ENCODE results near the gene ATXN2.
A peak's percentile ranks its signal among the peaks of the same experiment; 100 is the strongest.
"Not testable (repeated sequence)": the region's sequence is repeated elsewhere in the genome, so short reads cannot be mapped to it uniquely, and the experiment has no call there.

Gene ATXN2

DNA sequence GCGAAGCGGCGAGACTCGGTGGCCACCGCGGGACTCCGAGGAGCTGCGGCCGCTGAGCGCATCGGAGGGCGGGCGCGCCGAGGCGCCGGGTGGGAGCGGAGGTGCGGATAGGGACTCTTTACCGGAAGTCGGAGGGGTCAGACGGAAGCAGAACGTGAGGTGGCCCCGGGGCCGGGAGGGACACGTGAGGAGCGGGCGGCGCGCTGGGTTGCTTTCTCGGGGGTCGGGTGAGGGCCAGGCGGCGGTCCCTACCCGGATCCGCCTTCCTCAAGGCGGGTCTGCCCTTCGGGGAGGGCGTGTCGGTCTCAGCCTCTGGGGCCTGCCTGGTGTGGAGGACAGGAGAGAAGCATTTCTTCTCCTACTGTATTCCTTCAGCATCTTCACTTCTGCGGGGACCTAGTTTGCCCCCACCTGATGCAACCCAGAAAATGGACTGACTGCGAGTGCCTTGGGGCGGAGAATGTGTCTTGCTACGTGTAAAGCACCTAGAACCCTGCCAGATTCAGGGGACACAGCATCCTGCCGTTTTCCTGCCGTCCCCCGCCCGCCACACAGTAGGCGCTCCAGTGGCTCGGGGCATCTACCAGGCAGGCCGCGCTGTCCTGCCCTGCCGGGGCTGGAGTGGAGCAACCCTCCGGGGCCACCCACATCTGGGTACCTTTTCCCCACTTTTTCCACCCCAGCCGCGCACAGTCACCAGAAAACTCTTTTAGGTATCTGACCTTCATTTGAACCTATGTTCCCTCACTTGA is 514 bp upstream of the ATXN2 start:
- DNase-seq (ENCODE audit: low read depth in 2 of 2): peak; percentile 80 to 83

DNA sequence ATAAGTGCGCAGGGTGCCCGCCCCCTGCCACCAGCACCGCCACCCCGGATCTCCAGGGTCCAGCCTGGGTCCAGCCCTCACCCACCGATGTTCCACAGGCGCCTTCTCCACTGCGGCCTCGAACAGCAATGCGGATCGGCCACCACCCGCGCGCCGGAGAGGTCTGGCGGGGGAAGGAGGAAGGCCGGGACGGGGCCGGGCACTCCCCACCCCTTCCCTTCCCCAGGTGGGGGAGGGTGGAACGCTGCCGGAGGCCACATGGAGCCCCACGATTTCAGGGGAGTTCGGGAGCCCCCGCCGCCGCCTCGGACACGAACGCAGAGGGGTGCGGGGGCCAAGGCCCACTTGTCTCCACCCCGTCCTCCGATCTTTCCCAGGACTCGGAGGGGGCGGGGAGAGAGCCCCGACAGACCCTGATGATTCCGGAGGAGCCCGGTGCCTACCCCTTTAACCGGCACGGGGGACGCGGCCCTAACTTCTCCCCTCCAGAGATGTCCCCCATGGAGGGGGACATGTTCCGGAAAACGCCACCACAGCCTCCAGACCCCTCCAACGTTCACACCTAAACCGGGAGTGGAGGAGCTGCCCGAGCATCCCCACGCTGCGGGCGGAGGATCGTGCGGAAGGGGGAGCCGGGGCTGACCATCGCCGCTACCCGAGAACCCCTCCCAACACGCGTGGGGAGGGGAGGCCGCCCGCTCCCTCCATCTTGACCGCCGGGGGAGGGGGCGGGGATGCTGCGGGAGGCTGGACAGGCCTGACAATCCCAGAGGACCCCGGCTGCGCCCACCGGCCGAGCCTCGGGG is 1.1 kb downstream of the ATXN2 start:
- no peak for DNase-seq (ENCODE audit: low read depth in 2 of 2)

DNA sequence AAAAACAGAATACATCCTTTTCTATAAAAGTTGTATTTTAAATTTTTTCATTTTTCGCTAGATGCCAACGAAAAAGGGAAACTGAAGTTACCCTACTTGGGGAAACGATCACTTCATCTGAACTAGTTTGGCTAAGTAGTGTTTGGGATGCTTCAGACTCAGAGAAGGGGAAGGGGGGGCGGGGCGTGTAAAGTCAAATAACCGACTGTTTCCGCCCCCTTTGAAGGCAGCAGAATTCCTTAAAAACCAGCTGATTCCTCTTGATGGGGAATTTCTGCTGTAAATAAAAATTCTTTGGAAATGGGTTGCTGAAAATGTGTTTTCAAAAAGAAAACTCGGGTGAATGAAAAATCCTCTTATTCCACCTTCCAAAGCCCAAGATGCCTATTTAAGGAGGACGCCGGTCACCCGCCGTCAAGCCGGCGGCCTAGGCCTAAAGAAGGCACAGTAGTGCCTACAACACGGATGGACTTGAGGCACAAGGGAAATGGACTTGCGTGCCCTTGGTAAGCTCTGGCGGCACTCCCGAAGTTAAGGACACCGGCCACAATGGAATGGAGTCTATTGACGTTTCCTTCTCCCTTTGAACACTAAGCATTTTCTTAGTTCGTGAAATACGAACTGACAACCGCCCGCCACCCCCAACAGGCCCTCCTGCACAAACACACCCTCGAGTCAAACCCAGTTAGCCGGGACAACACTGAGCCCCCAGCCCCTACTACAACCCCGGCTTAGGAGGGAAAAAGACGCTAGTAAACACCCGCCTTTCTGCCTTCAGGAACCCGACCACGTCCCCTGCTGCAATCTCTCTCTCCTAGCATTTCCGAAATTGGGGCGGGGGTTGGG is 1.9 kb downstream of the ATXN2 start:
- peak in 1 of 2 experiments; percentile 17 for DNase-seq (ENCODE audit: low read depth in 2 of 2)

DNA sequence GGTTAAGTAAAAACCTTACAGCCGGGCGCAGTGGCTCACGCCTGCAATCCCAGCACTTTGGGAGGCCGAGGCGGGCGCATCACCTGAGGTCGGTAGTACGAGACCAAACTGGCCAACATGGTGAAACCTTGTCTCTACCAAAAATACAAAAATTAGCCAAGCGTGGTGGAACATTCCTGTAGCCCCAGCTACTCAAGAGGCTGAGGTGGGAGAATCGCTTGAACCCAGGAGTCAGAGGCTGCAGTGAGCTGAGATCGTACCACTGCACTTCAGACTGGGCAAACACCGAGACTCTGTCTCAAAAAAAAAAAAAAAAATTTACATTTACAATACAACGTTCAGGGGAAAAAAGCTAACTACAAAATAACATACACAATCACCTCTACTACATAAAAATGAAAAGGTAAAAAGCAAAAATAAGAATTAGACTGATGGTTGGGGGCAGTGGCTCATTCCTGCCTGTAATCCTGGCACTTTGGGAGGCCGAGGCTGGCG is 3.7 kb downstream of the ATXN2 start:
- not testable (repeated sequence) for DNase-seq (ENCODE audit: low read depth in 2 of 2)

DNA sequence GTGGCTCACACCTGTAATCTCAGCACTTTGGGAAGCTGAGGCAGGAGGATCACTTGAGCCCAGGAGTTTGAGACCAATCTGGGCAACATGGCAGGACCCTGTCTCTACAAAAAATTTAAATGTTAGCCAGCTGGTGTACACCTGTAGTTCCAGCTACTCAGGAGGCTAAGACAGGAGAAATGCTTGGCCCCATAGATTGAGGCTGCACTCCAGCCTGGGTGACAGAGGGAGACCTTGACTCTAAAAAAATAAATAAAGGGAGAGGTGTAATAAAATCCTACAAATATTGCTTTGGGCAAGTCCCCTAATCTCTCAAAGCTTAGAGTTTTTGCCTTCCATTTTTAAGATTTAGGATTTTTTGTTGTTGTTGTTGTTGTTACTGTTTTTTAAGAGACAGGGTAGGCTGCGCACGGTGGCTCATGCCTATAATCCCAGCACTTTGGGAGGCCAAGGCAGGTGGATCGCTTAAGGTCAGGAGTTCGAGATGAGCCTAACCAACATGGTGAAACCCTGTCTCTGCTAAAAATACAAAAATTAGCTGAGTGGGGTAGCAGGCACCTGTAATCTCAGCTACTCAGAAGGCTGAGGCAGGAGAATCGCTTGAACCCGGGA is 7.6 kb downstream of the ATXN2 start:
- DNase-seq (ENCODE audit: low read depth in 2 of 2): not testable (repeated sequence)

DNA sequence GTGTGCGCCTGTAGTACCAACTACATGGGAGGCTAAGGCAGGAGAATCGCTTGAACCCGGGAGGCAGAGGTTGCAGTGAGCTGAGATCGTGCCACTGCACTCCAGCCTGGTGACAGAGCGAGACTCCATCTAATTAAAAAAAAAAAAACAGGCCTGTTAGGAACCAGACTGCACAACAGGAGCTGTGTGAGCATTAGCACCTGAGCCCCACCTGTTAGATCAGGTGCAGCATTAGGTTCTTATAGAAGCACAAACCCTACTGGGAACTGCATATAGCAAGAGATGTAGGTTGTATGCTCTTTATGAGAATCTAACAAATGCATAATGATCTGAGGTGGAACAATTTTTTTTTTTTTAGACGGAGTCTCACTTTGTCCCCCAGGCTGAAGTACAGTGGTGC is 8.6 kb downstream of the ATXN2 start:
- no peak for DNase-seq (ENCODE audit: low read depth in 2 of 2)

DNA sequence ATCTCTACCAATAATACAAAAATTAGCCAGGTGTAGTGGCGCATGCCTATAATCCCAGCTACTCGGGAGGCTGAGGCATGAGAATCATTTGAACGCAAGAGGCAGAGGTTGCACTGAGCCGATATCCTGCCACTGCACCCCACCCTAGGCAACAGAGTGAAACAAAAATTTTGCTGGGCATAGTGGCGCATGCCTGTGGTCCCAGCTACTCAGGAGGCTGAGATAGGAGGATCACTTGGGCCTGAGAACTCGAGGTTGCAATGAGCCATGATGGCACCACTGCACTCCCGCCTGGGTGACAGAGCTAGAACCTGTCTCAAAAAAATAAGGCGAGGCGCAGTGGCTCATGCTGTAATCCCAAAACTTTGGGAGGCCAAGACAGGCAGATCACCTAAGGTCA is 9.5 kb downstream of the ATXN2 start:
- DNase-seq (ENCODE audit: low read depth in 2 of 2): no peak

DNA sequence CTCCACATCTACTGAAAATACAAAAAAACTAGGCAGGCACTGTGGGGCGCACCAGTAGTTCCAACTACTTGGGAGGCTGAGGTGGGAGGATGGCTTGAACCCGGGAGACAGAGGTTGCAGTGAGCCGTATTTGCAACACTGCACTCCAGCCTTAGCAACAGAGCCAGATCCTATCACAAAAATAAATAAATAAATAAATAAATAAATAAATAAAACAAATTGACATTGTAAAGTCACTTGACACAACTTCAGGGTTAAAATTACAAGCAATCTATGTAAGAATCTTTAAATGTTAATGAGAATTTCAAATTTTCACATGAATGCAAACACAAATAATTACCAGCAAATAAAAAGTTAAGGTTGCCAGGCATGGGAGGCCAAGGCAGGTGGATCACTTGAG is 11.1 kb downstream of the ATXN2 start:
- DNase-seq (ENCODE audit: low read depth in 2 of 2): no peak

DNA sequence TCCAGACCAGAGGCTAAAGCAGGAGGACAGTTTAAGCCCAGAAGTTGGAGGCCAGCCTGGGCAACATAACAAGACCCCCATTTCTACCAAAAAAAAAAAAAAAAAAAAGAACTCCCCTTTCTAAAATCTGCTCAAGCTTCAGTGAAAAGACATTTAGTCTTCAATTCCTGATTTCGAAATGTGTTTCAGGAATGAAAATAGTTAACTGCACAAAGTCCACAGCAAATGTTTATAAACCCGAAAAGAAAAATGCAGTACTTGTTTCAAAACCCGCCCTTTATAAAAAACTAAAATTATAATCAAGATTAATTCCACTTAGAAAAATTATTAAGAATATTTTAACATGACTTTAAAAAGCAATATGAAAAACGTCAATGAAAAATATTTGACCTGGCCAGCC is 12.1 kb downstream of the ATXN2 start:
- DNase-seq (ENCODE audit: low read depth in 2 of 2): no peak

DNA sequence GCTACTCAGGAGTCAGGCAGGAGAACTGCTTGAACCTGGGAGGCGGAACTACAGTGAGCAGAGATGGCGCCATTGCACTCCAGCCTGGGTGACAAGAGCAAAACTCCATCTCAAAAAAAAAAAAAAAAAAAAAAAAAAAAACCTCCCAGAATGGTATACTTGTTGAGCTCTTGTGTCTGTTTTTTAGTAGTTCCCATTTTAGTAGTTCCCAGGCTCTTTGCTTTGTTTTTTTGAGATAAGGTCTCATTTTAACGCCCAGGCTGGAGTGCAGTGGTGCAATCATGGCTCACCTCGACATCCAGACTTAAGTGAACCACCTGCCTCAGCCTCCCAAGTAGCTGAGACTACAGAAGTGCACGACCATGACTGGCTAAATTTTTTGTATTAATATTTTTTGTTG is 13.4 kb downstream of the ATXN2 start:
- no peak for DNase-seq (ENCODE audit: low read depth in 2 of 2)

DNA sequence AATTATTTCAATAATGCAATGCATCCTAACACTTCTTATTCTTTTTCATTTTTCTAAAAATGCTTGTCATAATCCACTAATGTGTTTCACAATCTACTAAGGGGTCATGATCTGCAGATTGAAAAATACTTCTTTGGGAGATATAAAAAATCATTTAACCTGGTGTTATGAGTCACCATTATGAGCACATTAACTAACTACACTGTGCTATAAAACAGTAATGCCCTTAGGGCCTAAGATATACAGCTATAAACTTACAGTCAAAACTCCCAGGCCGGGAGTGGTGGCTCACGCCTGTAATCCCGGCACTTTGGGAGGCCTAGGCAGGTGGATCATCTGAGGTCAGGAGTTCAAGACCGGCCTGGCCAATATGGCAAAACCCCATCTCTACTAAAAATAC is 14.2 kb downstream of the ATXN2 start:
- no peak for DNase-seq (ENCODE audit: low read depth in 2 of 2)

DNA sequence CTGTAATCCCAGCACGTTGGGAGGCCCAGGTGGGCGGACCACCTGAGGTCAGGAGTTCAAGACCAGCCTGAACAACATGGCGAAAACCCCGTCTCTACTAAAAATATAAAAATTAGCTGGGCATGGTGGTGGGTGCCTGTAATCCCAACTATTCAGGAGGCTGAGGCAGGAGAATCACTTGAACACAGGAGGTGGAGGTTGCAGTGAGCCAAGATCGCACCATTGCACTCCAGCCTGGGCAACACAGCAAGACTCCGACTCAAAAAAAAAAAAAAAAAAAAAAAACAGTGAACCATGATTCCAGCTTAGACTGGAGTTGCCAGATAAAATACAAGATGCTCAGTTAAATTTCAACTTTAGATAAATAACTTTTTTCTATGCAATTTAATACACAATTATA is 15.6 kb downstream of the ATXN2 start:
- DNase-seq (ENCODE audit: low read depth in 2 of 2): not testable (repeated sequence)

DNA sequence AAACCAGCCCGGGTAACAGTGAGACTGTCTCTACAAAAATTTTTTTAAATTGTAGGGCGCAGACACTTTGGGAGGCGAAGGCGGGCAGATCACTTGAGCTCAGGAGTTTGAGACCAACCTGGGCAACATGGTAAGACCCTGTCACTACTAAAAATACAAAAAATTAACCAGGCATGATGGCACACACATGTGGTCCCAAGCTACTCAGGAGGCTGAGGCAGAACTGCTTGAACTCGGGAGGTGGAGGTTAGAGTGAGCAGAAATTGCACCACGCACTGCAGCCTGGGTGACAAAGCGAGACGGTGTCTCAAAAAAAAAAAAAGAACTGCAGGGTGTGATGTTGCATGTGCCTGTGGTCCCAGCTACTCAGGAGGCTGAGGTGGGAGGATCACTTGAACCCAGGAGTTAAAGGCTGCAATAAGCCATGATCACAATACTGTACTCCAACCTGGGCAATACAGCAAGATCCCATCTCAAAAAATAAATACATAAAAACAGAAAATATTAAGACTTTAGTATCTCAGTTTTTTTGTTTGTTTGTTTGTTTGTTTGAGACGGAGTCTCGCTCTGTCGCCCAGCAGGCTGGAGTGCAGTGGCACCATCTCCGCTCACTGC is 16.9 kb downstream of the ATXN2 start:
- DNase-seq (ENCODE audit: low read depth in 2 of 2): no peak

DNA sequence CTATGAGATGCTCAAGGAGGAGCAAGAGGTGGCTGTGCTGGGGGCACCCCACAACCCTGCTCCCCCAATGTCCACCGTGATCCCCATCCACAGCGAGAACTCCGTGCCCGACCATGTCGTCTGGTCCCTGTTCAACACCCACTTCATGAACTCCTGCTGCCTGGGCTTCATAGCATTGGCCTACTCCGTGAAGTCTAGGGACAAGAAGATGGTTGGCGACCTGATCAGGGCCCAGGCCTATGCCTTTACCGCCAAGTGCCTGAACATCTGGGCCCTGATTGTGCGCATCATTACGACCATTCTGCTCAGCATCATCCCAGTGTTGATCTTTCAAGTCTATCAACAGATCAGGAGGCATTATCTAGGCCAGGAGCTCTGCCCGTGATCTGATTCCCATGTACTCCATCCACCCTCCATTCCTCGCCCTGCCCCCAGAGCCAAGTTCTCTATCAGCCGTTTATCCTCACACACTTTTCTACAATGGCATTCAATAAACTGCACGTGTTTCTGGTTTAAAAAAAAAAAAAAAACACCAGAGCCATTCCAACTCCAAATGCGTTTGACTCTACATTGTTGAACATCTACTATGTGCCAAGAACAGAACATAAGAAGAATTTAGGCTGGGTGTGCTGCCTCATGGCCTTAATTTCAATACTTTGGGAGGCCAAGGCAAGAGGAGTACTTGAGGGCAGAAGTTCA is 17.5 kb downstream of the ATXN2 start:
- DNase-seq (ENCODE audit: low read depth in 2 of 2): no peak

DNA sequence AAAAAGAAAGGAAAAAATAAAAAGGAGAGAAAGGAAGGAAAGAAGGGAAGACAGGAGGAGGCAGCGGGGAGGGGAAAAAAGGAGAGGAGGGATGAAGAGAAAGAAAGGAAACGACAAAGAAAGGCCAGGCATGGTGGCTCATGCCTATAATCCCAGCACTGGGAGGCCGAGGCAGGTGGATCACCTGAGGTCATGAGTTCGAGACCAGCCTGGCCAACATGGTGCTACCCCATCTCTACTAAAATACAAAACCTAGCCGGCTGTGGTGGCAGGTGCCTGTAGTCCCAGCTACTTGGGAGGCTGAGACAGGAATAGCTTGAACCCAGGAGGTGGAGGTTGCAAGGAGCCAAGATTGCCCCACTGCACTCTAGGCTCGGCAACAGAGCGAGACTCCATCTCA is 18.4 kb downstream of the ATXN2 start:
- no peak for DNase-seq (ENCODE audit: low read depth in 2 of 2)

DNA sequence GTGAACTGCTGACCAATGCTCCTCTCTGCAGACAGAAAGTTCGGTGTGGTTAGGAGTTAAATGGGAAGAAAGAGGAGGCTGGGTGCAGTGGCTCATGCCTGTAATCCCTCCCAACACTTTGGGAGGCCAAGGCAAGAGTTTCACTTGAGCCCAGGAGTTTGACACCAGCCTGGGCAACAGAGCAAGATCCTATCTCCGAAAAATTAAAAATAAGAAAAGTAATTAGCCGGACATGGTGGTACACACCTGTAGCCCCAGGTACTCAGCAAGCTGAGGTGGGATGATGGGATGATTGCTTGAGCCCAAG is 19.0 kb downstream of the ATXN2 start:
- DNase-seq (ENCODE audit: low read depth in 2 of 2): no peak

DNA sequence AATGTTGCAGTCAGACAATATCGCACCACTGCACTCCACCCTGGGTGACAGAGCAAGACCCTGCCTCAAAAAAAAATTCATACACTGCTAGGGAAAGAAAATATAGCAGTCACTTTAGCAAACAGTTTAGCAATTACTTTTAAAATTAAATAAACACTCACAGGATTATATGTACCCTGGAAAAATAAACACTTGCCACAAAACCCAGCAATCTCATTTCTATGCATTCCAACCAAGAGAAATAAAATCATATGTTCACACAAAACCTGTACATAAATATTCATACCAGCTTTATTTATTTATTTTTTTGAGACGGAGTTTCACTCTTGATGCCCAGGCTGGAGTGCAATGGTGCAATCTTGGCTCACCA is 20.2 kb downstream of the ATXN2 start:
- DNase-seq (ENCODE audit: low read depth in 2 of 2): no peak

DNA sequence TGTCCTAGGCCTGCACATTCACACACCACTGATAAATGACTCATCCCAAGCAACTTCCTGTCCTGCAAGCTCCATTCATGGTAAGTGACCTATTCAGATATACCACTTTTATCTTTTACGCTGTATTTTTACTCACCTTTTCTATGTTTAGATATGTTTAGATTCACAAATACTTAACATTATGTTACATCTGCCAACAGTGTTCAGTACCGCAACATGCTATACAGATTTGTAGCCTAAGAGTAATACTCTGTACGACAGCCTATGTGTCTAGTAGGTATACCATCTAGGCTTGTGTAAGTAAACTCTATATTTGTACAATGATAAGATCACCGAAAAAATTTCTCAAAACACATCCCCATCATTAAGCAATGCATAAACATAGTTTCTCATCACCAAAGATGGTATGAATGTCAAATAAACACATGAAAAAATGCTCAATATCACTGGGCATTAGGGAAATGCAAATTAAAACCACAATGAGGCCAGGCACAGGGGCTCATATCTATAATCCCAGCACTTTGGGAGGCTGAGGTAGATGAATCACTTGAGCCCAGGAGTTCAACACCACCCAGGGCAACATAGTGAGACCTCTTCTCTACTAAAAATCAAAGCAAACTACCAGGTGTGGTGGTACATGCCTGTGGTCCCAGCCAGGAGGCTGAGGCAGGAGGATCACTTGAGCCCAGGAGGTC is 20.7 kb downstream of the ATXN2 start:
- no peak for DNase-seq (ENCODE audit: low read depth in 2 of 2)

DNA sequence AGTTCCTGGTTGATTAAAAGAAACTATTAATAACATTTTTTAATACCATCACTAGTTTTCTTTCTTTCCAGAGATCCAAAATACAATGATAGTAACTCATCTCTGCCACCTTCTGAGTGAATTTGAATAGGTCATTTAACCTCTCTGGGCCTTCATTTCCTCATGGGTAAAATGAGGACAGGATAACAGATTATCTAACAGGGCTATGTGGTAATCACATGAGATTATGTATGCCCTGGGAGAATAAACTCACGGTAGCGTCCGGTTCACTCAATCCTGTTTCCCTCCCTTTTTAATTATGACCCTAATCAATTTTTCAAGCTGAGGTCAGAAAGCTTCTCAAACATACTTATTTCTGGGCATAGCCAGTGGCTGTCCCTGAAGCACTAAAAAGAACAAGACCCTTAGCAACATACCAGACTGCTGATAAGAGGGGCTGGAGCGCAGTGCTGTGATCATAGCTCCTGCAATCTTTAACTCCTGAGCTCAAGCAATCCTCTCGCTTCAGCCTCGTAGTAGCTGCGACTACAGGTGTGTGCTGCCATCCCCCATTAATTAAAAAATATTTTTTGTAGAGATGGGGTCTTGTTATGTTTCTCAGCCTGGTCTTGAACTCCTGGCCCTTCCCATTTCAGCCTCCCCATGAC is 24.2 kb downstream of the ATXN2 start:
- no peak for DNase-seq (ENCODE audit: low read depth in 2 of 2)

DNA sequence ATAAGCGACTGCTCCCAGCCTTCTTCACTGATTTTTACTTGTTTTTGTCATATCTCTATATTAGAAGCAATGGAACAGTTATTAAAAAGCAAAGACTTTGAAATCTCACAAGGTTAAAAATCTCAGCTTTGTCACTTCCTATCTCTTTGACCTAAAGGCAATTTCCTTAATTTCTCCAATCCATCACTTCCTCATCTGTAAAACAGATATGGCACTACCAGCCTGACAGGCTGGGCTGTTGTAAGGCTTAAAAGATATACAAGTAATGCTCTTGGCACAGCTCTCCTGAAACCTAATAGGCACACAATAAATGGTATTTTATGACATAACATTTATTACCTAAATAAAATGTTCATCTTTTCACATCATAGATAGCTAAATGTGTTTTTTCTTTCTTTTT is 25.6 kb downstream of the ATXN2 start:
- DNase-seq (ENCODE audit: low read depth in 2 of 2): no peak

Measured in stimulated activated CD4-positive, alpha-beta T cell treated with anti-CD3 and anti-CD28 coated beads, Interleukin-12 subunit alpha, Interleukin-12 subunit beta, amount 100 ng/mL, for 24 hours (primary cell).